ENCODE data around the gene CIRBP. TPM values are rescaled to one million over a fixed set of nuclear protein-coding genes. Genes with fewer than 3 reads are reported as not detected.

Gene CIRBP
- total and polyA plus RNA-seq, 9 of the 15 experiments (the other 6 are each of a cell fraction or from before 2014, with no cell fraction given), result 20.5 to 327 (median 176) TPM

DNA sequence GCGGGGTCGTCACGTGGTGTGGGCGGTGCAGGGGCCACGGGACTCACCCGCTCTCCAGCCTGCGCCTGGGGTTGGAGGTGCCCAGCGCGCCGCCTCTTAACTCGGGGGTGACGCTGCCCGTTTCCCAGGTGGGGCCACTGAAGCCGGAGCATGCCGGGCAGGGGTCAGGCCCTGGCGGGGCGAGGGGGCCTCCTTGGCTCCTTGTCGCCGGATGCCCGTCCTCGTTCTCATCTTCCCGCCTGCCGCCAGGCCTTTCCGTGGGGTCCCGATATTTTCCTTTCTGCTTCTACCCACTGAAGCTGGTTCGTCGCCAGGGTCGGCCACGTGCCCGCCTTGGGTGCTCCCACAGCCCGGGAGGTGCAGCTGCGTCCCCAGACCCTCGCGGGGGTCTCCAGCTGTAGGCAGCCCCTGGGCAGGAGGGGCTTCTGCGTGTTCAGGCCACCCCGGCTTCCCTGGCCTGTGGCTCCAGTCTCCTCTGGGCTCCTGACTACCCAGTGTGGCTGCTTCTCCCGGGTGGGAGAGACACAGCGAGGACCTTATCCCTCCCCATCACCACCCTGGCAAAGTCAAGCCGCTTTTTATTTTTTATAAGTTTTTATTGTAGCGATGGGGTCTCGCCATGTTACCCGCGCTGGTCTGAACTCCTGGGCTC is 7.0 kb downstream of the CIRBP start (continued):
- TF ChIP-seq ATF1 (CRISPR knock-in tag; IDR thresholded peaks at IDR 0.05) (no peak), ATF1 (tag; IDR thresholded peaks at IDR 0.05) (no peak; the same call in 1 of the 2 replicates), RBM22 (IDR thresholded peaks at IDR 0.05; ENCODE audit: low read depth, low read length, poor library complexity, severe bottlenecking) (no peak), RFX1 (IDR thresholded peaks at IDR 0.05) (no peak), RFX7 (CRISPR knock-in tag; IDR thresholded peaks at IDR 0.05) (no peak), MAFK (IDR thresholded peaks at IDR 0.05; ENCODE audit: low read length) (no peak), PHF8 (IDR thresholded peaks at IDR 0.05; ENCODE audit: borderline replicate concordance, low read length) (peak; percentile 25; the same call in 1 of the 2 replicates), TGIF2 (CRISPR knock-in tag; IDR thresholded peaks at IDR 0.05) (no peak), PYGO2 (tag; IDR thresholded peaks at IDR 0.05) (no peak), ZBTB7A (IDR thresholded peaks at IDR 0.05; ENCODE audit: borderline replicate concordance, control insufficient read depth, low read depth, low read length) (peak; percentile 81), ZNF699 (CRISPR knock-in tag; IDR thresholded peaks at IDR 0.05; ENCODE audit: insufficient replicate concordance) (no peak), TBP (optimal IDR thresholded peaks at IDR 0.05; ENCODE audit: low read depth, low read length) (no peak), ZNF347 (CRISPR knock-in tag; IDR thresholded peaks at IDR 0.05; ENCODE audit: low read depth) (no peak), HEY1 (CRISPR knock-in tag; IDR thresholded peaks at IDR 0.05; ENCODE audit: borderline replicate concordance) (no peak)
- TF ChIP-seq, protein P1, sequence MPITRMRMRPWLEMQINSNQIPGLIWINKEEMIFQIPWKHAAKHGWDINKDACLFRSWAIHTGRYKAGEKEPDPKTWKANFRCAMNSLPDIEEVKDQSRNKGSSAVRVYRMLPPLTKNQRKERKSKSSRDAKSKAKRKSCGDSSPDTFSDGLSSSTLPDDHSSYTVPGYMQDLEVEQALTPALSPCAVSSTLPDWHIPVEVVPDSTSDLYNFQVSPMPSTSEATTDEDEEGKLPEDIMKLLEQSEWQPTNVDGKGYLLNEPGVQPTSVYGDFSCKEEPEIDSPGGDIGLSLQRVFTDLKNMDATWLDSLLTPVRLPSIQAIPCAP (CRISPR knock-in tag; IDR thresholded peaks at IDR 0.05; ENCODE audit: borderline replicate concordance), result no peak
- TF ChIP-seq, protein P2, sequence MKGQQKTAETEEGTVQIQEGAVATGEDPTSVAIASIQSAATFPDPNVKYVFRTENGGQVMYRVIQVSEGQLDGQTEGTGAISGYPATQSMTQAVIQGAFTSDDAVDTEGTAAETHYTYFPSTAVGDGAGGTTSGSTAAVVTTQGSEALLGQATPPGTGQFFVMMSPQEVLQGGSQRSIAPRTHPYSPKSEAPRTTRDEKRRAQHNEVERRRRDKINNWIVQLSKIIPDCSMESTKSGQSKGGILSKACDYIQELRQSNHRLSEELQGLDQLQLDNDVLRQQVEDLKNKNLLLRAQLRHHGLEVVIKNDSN (CRISPR knock-in tag; IDR thresholded peaks at IDR 0.05), result no peak; the same call in none of the 2 replicates
- TF ChIP-seq, protein P3, sequence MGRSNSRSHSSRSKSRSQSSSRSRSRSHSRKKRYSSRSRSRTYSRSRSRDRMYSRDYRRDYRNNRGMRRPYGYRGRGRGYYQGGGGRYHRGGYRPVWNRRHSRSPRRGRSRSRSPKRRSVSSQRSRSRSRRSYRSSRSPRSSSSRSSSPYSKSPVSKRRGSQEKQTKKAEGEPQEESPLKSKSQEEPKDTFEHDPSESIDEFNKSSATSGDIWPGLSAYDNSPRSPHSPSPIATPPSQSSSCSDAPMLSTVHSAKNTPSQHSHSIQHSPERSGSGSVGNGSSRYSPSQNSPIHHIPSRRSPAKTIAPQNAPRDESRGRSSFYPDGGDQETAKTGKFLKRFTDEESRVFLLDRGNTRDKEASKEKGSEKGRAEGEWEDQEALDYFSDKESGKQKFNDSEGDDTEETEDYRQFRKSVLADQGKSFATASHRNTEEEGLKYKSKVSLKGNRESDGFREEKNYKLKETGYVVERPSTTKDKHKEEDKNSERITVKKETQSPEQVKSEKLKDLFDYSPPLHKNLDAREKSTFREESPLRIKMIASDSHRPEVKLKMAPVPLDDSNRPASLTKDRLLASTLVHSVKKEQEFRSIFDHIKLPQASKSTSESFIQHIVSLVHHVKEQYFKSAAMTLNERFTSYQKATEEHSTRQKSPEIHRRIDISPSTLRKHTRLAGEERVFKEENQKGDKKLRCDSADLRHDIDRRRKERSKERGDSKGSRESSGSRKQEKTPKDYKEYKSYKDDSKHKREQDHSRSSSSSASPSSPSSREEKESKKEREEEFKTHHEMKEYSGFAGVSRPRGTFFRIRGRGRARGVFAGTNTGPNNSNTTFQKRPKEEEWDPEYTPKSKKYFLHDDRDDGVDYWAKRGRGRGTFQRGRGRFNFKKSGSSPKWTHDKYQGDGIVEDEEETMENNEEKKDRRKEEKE (IDR thresholded peaks at IDR 0.05; ENCODE audit: borderline replicate concordance in 1 of 2, control insufficient read depth in 1 of 2, low read depth in 2 of 2, low read length in 1 of 2), result no peak

Data from K562 (cell line).